Neural cell (in vitro differentiated cells): ENCODE measurements around the gene SVOP. TPM values are rescaled to one million over a fixed set of nuclear protein-coding genes. Genes with fewer than 3 reads are reported as not detected.

ENCODE experiments used
- H2AFZ ChIP-seq: fragments of 200-600, 300-800 bp; sonication (generic), shearing (Covaris generic); 2 replicates; pipeline ENCODE4 v1.6.0; 2014; ENCODE audit warnings: low read depth, mild to moderate bottlenecking, antibody characterized with exemption, low read length, moderate library complexity
- H3F3A ChIP-seq: fragments of 200-600 bp; shearing (Covaris generic); 2 replicates; pipeline ENCODE4 v1.6.1; 2016; ENCODE audit warnings: mild to moderate bottlenecking, moderate library complexity, mixed read lengths, antibody characterized with exemption, low read length; ENCODE audit not compliant: insufficient read depth, poor library complexity, severe bottlenecking
- H3K27ac ChIP-seq: fragments of 200-600, 300-800 bp; sonication (generic), shearing (Covaris generic); 2 replicates; pipeline ENCODE4 v1.5.1; 2014; ENCODE audit warnings: mild to moderate bottlenecking, low read length, moderate library complexity
- H3K27me3 ChIP-seq: fragments of 300-800, 200-600 bp; sonication (generic), shearing (Covaris generic); 2 replicates; pipeline ENCODE4 v1.6.0; 2014; ENCODE audit warnings: mild to moderate bottlenecking, low read depth, low read length, moderate library complexity; ENCODE audit not compliant: insufficient read depth
- H3K36me3 ChIP-seq: fragments of 300-800, 200-600 bp; sonication (generic), shearing (Covaris generic); 2 replicates; pipeline ENCODE4 v1.5.1; 2014; ENCODE audit warnings: mild to moderate bottlenecking, antibody characterized with exemption, low read length, moderate library complexity; ENCODE audit not compliant: insufficient read depth
- H3K4me2 ChIP-seq: fragments of 300-800, 200-600 bp; sonication (generic), shearing (Covaris generic); 2 replicates; pipeline ENCODE4 v1.6.0; 2014; ENCODE audit warnings: mild to moderate bottlenecking, low read length
- H3K4me3 ChIP-seq: fragments of 300-800, 200-600 bp; sonication (generic), shearing (Covaris generic); 2 replicates; pipeline ENCODE4 v1.5.1; 2014; ENCODE audit warnings: mild to moderate bottlenecking, low read length, moderate library complexity
- H3K79me2 ChIP-seq: fragments of 200-600 bp; shearing (Covaris generic); replicated peaks from 2 replicates; pipeline ENCODE4 v1.6.0; 2014; ENCODE audit warnings: mild to moderate bottlenecking, low read length, moderate library complexity; ENCODE audit not compliant: insufficient read depth
- H3K9ac ChIP-seq: fragments of 300-800, 200-600 bp; sonication (generic), shearing (Covaris generic); 2 replicates; pipeline ENCODE4 v1.6.1; 2016; ENCODE audit warnings: mild to moderate bottlenecking, low read length, mixed read lengths
- H3K9me2 ChIP-seq: fragments of 200-600 bp; shearing (Covaris generic); 2 replicates; pipeline ENCODE4 v1.6.1; 2016; ENCODE audit warnings: mild to moderate bottlenecking, low read length, mixed read lengths; ENCODE audit not compliant: insufficient read depth
- H3K9me3 ChIP-seq: fragments of 200-600, 300-800 bp; sonication (generic), shearing (Covaris generic); 2 replicates; pipeline ENCODE4 v1.6.1; 2016; ENCODE audit warnings: mild to moderate bottlenecking, mixed run types, low read length, moderate library complexity, mixed read lengths
- H4K20me1 ChIP-seq: fragments of 200-600 bp; shearing (Covaris generic); 2 replicates; pipeline ENCODE4 v1.6.1; 2016; ENCODE audit warnings: mild to moderate bottlenecking, mixed run types; ENCODE audit not compliant: insufficient read depth
- CTCF ChIP-seq: fragments of 450-650 bp; IDR thresholded peaks from 2 replicates; pipeline ENCODE4 v1.5.1; 2014; ENCODE audit warnings: antibody characterized with exemption, mild to moderate bottlenecking, moderate library complexity; ENCODE audit not compliant: poor library complexity, severe bottlenecking
- EP300 ChIP-seq: fragments of 450-650 bp; conservative IDR thresholded peaks from 2 replicates; pipeline ENCODE4 v1.6.1; 2014; ENCODE audit warnings: antibody characterized with exemption, mild to moderate bottlenecking, moderate library complexity; ENCODE audit not compliant: poor library complexity, severe bottlenecking
- EZH2 ChIP-seq: fragments of 200-600, 300-800 bp; shearing (Covaris generic), sonication (generic); IDR thresholded peaks from 2 replicates; pipeline ENCODE4 v1.6.1; 2014; ENCODE audit warnings: antibody characterized with exemption, low read length, borderline replicate concordance, mild to moderate bottlenecking; ENCODE audit not compliant: insufficient read depth, poor library complexity, severe bottlenecking
- MXI1 ChIP-seq: fragments of 450-650 bp; conservative IDR thresholded peaks from 2 replicates; pipeline ENCODE4 v1.6.1; 2014; ENCODE audit warnings: antibody characterized with exemption, mild to moderate bottlenecking; ENCODE audit not compliant: poor library complexity, severe bottlenecking
- POLR2AphosphoS5 ChIP-seq: IDR thresholded peaks from 2 replicates; pipeline ENCODE4 v1.6.1; 2012
- RAD21 ChIP-seq: fragments of 450-650 bp; conservative IDR thresholded peaks from 2 replicates; pipeline ENCODE4 v1.6.1; 2014; ENCODE audit warnings: antibody characterized with exemption, mild to moderate bottlenecking, moderate library complexity
- REST ChIP-seq: IDR thresholded peaks from 2 replicates; pipeline ENCODE4 v1.6.1; 2012; ENCODE audit warnings: borderline replicate concordance
- SMC3 ChIP-seq: fragments of 450-650 bp; conservative IDR thresholded peaks from 2 replicates; pipeline ENCODE4 v1.6.1; 2014; ENCODE audit warnings: antibody characterized with exemption, mild to moderate bottlenecking, moderate library complexity; ENCODE audit not compliant: poor library complexity
- TAF1 ChIP-seq: IDR thresholded peaks from 2 replicates; pipeline ENCODE4 v1.6.1; 2012; ENCODE audit warnings: low read depth
- polyA plus RNA-seq: library from polyadenylated mRNA; depleted of rRNA; stranded (reverse); fragments of >200 nt; gene quantifications from 2 replicates; pipeline ENCODE4 v1.2.3, GENCODE V29; 2014

The SVOP gene
- polyA plus RNA-seq, 1 donor from 2014 or later, result 41.3 TPM

- no peaks in the 10 kb centered on the region for H3K36me3 ChIP-seq
- no peaks in the 10 kb centered on the region for H3F3A ChIP-seq
- H3K27ac ChIP-seq, result no peak overlapping the region
- TF ChIP-seq RAD21, result no peak
- TF ChIP-seq SMC3, result no peak
- TF ChIP-seq POLR2AphosphoS5, result no peak
- no peak for TF ChIP-seq REST
- TF ChIP-seq EP300, result no peak
- no peak for TF ChIP-seq EZH2
- no peak for TF ChIP-seq TAF1
- no peak for TF ChIP-seq CTCF
- no peak for TF ChIP-seq MXI1
- H3K27me3 ChIP-seq, result no peaks in the 10 kb centered on the region
- H3K4me2 ChIP-seq, result no peak overlapping the region
- no peak overlapping the region for H2AFZ ChIP-seq
- no peak overlapping the region for H3K4me3 ChIP-seq
- no peaks in the 10 kb centered on the region for H3K9me3 ChIP-seq
- H3K79me2 ChIP-seq, result peaks cover 36% of the 10 kb centered on the region
- no peak overlapping the region for H3K9ac ChIP-seq
- H4K20me1 ChIP-seq, result no peaks in the 10 kb centered on the region
- no peaks in the 10 kb centered on the region for H3K9me2 ChIP-seq
These were observed 5.7 kb downstream of the SVOP start for GRCh38 chr12:109014984-109015765.

GRCh38 chr12:109010259-109010658 lies 10.6 kb downstream of the SVOP start:
- H3K27ac ChIP-seq, result no peak overlapping the region
- no peak overlapping the region for H3K4me3 ChIP-seq
- no peak overlapping the region for H3K9ac ChIP-seq

More at GRCh38 chr12:109010259-109010658, 10.6 kb downstream of the SVOP start:
- Histone ChIP-seq H3K36me3 (no peaks in the 10 kb centered on the region), H3F3A (no peaks in the 10 kb centered on the region), H3K79me2 (peaks cover 4% of the 10 kb centered on the region), H3K27me3 (no peaks in the 10 kb centered on the region), H4K20me1 (no peaks in the 10 kb centered on the region), H3K9me2 (no peaks in the 10 kb centered on the region), H3K9me3 (no peaks in the 10 kb centered on the region), H2AFZ (no peak overlapping the region), H3K4me2 (no peak overlapping the region)
- TF ChIP-seq EZH2 (no peak), TAF1 (no peak), EP300 (no peak), REST (no peak), SMC3 (no peak), CTCF (no peak)
